DMS79 treated with DMSO at 0.1 percent for 48 hours (cell line): Measurements from ENCODE around the gene SNX9.
"Not testable (repeated sequence)": the region's sequence is repeated elsewhere in the genome, so short reads cannot be mapped to it uniquely, and the experiment has no call there.

Experiments
- DNase-seq: peaks from one replicate; lab custom pipeline; 2025; lab: John Stamatoyannopoulos, UW

SNX9 gene

DNA sequence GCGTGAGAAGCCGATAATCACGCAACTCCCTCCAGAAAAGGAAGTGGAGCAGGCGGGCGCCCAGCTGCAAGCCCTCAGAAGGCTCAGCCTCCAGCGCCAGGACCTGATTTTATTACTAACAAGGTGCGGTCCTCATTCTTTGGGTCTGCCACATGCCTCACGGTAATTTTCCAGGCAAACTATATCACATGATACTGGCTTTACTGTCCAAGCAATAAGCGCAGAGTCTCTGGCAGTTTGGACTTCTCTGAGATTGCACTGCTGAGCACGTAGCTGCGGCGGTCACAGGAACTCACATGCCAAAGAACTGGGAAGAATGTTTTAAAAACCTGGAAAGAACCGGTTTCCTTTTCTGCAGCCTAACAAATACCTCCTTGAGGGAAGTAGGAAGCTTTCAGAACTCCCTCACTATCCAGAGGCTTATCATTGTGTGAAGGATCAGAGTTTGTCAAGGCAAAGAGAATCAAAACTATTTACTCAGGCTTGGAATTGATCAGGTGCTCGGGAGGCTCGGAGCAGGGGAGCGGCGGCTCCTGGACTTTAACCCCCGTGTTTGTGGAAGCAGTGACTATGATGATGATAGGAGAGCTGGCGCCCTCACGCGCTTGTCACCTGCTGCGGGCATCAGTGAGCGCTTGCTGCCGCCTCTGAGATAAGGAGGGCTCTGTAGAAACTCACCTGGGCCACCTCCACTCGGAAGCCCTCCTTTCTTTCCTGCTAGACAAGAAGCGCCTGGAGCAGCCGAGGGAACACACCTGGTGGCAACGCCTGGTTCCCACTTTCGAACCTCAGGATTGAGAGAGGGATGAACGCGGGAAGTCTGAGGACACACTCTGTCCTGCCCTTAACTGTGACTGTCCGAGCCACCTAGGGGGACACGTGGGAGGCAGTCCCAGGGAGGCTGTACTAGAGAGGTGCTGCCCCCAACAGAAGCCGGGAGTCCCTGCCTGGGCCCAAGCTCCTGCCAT lies 131.4 kb downstream of the SNX9 start:
- DNase-seq: peak; percentile 83

- no peak for DNase-seq
These were observed 132.6 kb downstream of the SNX9 start for GRCh38 chr6:157955675-157956074.

DNA sequence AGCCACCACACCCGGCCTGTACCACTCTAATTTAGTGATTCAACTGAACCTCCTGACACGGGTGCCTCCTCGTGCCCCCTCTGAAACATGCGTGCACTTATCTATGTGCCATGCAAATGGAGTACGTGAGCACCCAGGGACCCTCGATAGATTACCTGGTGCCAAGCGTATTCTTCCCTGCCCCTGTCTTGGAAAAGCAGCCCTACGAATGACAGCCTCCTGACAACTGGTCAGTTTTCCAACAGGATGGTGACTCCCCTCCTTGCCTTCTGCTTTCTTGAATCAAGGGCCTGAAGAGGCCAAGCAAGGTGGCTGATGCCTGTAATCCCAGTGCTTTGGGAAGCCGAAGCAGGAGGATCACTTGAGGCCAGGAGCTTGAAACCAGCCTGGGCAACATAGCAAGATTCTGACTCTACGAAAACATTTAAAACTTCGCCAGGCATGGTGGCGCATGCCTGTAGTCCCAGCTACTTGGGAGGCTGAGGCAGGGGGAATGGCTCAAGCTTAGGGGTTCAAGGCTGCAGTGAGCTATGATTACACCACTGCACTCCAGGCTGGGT lies 133.2 kb downstream of the SNX9 start:
- DNase-seq: no peak

GRCh38 chr6:157959451-157960227 lies 136.6 kb downstream of the SNX9 start:
- no peak for DNase-seq

- DNase-seq: no peak
These were observed 138.2 kb downstream of the SNX9 start for GRCh38 chr6:157961153-157961831.

DNA sequence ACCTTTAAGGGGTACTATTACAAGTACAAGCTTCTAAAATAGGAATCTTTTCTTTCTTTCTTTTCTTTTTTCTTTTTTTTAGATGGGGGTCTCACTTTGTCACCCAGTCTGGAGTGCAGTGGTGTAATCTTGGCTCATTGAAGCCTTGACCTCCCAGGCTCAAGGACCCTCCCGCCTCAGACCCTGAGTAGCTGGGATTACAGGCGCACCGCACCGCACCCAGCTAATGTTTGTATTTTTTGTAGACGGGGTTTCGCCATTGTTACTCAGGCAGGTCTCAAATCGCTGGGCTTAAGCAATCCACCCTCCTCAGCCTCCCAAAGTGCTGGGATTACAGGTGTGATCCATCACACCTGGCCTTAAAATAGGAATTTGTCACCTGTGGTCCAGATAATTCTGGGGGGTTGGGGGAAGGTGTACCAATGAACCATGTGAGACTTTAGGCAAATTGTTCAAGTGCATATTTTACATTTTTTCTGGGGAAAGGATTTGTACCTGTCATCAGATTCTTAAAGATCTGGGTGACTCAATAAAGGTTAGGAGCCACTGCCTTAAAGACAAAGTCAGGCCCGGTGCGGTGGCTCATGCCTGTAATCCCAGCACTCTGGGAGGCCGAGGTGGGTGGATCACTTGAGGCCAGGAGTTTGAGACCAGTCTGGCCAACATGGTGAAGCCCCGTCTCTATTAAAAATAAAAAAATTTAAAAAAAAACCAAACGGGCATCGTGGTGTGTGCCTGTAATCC lies 139.0 kb downstream of the SNX9 start:
- no peak for DNase-seq

GRCh38 chr6:157962601-157963302 lies 139.7 kb downstream of the SNX9 start:
- DNase-seq: no peak

DNA sequence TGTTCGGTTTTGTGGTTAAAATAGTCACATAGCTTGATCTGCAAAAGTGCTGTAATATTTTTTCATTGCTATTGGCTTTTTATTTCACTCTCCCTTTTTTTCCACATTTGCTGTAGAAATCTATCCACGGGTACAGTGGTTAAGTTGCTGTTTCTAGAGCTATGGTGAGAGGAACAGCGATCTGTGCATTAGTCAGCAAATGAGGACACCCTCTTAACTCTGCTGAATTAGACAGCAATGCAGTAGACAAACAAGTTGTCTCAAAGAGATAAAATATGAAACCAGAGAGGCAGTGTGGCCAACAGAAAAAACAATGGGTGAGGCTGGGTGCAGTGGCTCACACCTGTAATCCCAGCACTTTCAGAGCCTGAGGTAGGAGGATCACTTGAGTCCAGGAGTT lies 141.1 kb downstream of the SNX9 start:
- DNase-seq: no peak

DNA sequence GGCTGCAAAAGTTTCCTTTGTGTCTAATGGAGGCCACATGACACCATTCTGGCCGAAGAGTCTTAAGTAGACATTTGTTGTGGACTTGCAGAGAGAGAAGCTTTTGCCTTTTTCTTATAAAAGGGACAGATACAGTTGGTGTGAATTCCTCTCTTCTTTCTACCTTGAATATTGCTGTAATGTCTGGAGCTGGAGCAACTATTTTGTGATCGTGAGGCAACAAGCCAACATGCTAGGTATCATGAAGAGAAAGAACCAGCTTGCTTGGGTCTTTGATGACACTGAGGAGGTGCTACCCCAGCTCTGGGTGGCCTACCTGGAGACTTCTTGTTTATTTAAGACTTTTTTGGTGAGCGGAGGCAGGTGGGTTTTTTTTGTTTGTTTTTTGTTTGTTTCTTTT lies 142.3 kb downstream of the SNX9 start:
- DNase-seq: no peak

DNA sequence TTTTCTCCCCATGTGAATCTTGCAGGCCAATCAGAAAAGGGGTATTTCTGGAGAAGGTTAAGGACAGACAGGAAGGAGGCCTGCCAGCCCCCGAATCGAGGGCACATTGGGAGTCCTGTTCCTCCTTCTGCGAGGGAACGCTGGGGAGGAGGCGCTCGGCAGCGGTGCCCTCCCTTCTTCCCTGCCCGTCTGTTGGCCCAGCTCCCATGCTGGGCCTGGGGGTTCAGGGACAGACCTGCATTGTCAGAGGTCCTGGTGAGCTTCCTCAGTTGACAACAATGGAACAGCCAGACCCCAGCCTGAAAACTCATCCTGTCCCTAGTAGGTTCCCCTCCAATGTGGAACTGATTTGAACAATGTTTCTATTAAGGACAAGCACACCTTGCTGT lies 143.5 kb downstream of the SNX9 start:
- no peak for DNase-seq

- peak; percentile 49 for DNase-seq
These were observed 144.0 kb downstream of the SNX9 start for GRCh38 chr6:157967020-157967419.

- no peak for DNase-seq
These were observed 144.4 kb downstream of the SNX9 start for GRCh38 chr6:157967486-157967885.

- DNase-seq: not testable (repeated sequence)
These were observed 149.1 kb downstream of the SNX9 start for GRCh38 chr6:157972177-157972576.

DNA sequence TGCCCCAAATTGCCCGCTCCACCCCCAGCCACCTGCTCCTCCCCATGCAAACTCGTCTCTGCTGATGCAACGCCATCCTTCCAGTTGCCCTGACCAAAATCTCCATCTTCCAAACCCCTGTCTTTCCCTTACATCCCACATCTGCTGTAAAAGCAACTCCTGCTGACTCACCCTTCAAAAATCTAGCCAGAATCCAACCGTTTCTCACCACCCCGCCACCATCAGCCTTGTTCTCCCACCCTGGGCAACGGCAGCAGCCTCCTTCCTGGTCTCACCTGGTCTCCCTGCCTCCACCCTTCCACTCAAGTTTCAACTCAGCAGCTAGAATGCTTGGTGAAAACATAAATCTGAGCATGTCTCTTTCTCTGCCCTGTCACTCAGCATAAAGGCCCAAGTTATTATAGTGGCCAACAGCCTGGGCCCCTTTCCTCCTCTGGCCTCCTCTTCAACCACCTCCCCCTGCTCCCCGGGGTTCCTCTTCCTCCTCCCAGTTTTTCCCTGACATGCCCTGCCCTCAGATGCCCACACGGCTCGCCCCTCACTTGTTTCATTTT lies 151.4 kb downstream of the SNX9 start:
- no peak for DNase-seq

GRCh38 chr6:157974967-157975366 lies 151.9 kb downstream of the SNX9 start:
- no peak for DNase-seq

DNA sequence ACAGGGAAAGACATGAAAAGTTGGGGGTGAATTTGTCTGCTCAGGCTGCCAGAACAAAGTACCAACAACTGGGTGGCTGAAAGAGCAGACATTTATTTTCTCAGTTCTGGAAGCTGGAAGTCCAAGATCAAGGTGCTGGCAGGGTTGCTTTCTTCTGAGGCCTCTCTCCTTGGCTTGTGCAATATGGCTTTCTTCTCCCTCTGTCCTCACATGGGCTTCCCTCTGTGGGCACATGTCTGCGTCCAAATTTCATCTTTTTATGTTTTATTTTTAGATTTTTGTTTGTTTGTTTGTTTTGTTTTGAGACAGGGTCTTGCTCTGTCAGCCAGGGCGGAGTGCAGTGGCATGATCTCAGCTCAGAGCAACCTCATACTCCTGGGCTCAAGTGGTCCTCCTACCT lies 152.4 kb downstream of the SNX9 start:
- no peak for DNase-seq

- no peak for DNase-seq
These were observed 153.5 kb downstream of the SNX9 start for GRCh38 chr6:157976345-157977175.

DNA sequence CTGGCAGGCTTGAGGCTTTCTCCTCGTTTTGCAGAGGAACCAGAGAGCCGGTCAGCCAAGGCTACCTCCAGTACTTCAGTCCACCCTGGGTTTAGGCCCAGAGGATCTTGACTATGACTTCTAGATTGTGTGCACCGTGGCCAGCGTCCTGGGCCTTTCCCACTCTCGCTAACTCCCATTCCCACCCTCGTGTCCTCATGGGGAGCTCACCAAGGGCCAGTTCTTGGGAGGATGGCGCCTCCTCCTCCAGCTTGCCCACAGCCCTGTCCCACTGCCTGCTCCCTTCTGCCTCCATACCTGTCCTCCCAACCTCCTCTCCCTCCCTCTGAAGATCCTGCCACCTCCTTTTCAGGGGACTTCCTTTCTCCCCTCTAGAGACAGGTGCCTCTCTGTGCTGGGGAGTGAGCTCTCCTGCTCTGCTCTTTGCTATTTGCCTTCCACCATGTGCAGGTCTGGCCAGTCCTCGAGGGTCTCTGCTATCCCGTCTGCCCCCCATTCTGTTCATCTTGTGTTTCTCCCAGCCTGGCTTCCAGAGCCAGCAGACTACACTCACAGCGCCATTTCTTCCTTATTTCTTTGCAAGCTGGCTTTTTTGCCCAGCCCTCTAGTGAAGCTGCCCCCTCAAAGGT lies 154.2 kb downstream of the SNX9 start:
- DNase-seq: no peak
